ENCODE data around the gene BAG1.

The BAG1 gene

DNA sequence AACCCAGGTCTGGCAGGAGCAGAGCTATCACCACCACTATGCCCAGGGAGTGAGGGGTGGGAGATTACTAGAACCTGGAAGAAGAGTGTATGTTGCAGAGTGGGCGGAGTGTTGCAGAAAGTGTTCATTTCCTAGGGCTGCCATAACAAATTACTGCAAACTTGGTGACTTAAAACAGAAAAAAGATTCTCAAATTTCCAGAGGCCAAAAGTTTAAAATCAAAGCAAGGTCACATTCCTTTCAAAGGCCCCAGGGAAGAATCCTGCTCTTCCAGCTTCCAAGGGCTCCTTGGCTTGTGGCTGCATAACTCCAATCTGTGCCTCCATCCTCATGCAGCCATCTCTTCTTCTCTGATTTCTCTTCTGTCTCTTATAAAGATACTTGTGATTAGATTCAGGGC is 55.1 kb downstream of the BAG1 start:
- no peak for ATAC-seq

DNA sequence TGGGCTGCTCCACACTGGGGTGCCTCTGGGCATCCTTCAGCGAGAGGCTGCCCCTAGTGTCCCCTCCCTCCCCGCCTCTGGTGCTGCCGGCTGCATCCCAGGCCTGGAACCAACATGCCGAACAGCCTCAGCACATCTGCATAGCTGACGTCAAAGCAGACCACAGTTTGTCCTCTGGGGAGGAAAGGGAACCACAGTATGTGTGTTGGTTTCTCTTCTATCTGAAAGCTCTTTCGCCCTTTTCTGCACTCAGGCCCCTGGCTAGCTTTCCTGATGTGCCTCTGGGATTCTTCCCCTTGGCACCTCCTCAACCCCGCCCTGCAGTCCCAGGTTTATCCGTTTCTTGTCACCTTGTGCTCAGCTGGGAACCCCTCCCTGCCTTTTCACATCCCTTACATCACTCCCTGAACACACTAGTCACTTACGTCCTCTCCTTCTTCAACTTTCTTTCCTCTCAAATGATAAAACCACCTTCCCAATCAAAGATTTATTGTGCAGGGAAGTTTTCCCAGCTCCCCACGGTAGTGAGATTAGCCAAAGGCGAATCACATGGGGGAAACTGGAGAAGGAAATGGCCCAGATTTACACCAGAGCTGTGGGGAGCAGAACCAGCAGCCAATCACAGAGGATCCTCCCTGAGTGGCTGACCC is 61.8 kb downstream of the BAG1 start:
- ATAC-seq = peak; percentile 65 to 69

Data from activated CD4-positive, CD25-positive, alpha-beta regulatory T cell treated with anti-CD3 and anti-CD28 coated beads, Interleukin-2, amount 50 U/mL, for 24 hours (primary cell).